ENCODE measurements around the gene PTPN6. TPM values are rescaled to one million over a fixed set of nuclear protein-coding genes. Genes with fewer than 3 reads are reported as not detected.

The PTPN6 gene
- total RNA-seq, 2 experiments from 2014 or later = 37.1 to 116 TPM

DNA sequence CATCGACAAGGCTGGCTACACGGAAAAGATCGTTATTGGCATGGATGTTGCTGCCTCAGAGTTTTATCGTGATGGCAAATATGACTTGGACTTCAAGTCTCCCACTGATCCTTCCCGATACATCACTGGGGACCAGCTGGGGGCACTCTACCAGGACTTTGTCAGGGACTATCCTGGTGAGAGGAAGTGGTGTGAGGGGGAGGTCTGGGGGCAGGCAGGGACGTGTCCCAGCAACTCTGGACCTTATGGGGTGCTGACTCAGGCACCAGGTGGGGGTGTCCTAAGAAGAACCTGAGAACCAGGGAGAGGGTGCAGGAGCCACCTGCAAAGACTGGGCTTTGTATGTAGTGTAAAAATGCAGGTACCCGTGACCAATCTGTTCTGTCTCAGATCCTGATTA, 31.6 kb upstream of the PTPN6 start:
- peak overlapping the region; percentile 30 for H3K4me2 ChIP-seq (ENCODE audit: low read length)
- no peak overlapping the region for H3K4me3 ChIP-seq (ENCODE audit: low read depth, low read length, poor library complexity, severe bottlenecking)
- no peaks in the 10 kb centered on the region for H3K9me3 ChIP-seq (ENCODE audit: low read length)
- POLR2A ChIA-PET = interaction anchor here (0.8 to 1.2 kb wide), 2 partner anchors 12 to 14 kb away, joined by 3 read pairs; no protein-coding TSS in a partner anchor
- BruUV-seq (replicated peaks) = no TSS peak
- H3K36me3 ChIP-seq (ENCODE audit: insufficient read depth, low read length) = peaks cover 5% of the 10 kb centered on the region; the same call in 1 of the 2 replicates
- H3K27ac ChIP-seq (ENCODE audit: low read depth, low read length, poor library complexity, severe bottlenecking) = peak overlapping the region; percentile 40
- DNase-seq (ENCODE audit: low spot score) = no peak
- intact Hi-C loops (cut with micrococcal nuclease; ENCODE audit: unreplicated experiment) = no loop called here
- no peak for TF ChIP-seq EZH2phosphoT487 (IDR thresholded peaks at IDR 0.05; ENCODE audit: borderline replicate concordance, low read depth, low read length)
- TF ChIP-seq, protein P1, sequence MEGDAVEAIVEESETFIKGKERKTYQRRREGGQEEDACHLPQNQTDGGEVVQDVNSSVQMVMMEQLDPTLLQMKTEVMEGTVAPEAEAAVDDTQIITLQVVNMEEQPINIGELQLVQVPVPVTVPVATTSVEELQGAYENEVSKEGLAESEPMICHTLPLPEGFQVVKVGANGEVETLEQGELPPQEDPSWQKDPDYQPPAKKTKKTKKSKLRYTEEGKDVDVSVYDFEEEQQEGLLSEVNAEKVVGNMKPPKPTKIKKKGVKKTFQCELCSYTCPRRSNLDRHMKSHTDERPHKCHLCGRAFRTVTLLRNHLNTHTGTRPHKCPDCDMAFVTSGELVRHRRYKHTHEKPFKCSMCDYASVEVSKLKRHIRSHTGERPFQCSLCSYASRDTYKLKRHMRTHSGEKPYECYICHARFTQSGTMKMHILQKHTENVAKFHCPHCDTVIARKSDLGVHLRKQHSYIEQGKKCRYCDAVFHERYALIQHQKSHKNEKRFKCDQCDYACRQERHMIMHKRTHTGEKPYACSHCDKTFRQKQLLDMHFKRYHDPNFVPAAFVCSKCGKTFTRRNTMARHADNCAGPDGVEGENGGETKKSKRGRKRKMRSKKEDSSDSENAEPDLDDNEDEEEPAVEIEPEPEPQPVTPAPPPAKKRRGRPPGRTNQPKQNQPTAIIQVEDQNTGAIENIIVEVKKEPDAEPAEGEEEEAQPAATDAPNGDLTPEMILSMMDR (conservative IDR thresholded peaks at IDR 0.05; ENCODE audit: low read length) = peak; percentile 65
- no peak overlapping the region for H2AFZ ChIP-seq (ENCODE audit: low read length)
- no peaks in the 10 kb centered on the region for H3K79me2 ChIP-seq (ENCODE audit: insufficient read depth, low read depth, low read length)
- CTCF ChIA-PET (ENCODE audit: unreplicated experiment) = interaction anchor here (1.5 kb wide), 1 partner anchor 67 kb away, joined by 5 read pairs; the partner anchor contains the start of gene USP5
- H3K4me1 ChIP-seq (ENCODE audit: insufficient read depth, low read length, poor library complexity, severe bottlenecking) = peaks cover 69% of the 10 kb centered on the region
- no peaks in the 10 kb centered on the region for H4K20me1 ChIP-seq (ENCODE audit: insufficient read depth, low read length)
- no peaks in the 10 kb centered on the region for H3K9me2 ChIP-seq (ENCODE audit: insufficient read depth, low read length)

DNA sequence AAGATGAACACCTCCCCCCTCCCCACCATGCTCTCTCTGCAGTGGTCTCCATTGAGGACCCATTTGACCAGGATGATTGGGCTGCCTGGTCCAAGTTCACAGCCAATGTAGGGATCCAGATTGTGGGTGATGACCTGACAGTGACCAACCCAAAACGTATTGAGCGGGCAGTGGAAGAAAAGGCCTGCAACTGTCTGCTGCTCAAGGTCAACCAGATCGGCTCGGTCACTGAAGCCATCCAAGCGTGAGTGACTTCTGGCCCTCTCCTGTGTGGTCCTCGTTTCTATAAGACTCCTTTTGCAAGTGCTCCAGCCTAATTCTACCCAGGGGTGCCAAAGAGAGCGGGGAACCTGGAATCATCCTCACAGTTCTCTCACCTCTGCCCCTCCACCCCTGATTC, 29.6 kb upstream of the PTPN6 start:
- peak overlapping the region; percentile 77 for H3K4me2 ChIP-seq (ENCODE audit: low read length)
- H3K27ac ChIP-seq (ENCODE audit: low read depth, low read length, poor library complexity, severe bottlenecking) = peak overlapping the region; percentile 89
- CTCF ChIA-PET (ENCODE audit: unreplicated experiment) = interaction anchor here (1.3 kb wide), 1 partner anchor 48 kb away, joined by 3 read pairs; the partner anchor contains the start of gene SPSB2
- H3K4me1 ChIP-seq (ENCODE audit: insufficient read depth, low read length, poor library complexity, severe bottlenecking) = peaks cover 60% of the 10 kb centered on the region
- BruUV-seq (replicated peaks) = no TSS peak
- H2AFZ ChIP-seq (ENCODE audit: low read length) = no peak overlapping the region
- H3K79me2 ChIP-seq (ENCODE audit: insufficient read depth, low read depth, low read length) = no peaks in the 10 kb centered on the region
- H3K36me3 ChIP-seq (ENCODE audit: insufficient read depth, low read length) = peaks cover 5% of the 10 kb centered on the region; the same call in 1 of the 2 replicates
- H3K9me2 ChIP-seq (ENCODE audit: insufficient read depth, low read length) = no peaks in the 10 kb centered on the region
- H3K4me3 ChIP-seq (ENCODE audit: low read depth, low read length, poor library complexity, severe bottlenecking) = peak overlapping the region; percentile 55
- TF ChIP-seq, protein P1 (conservative IDR thresholded peaks at IDR 0.05; ENCODE audit: low read length) = no peak
- TF ChIP-seq EZH2phosphoT487 (IDR thresholded peaks at IDR 0.05; ENCODE audit: borderline replicate concordance, low read depth, low read length) = no peak
- no peaks in the 10 kb centered on the region for H4K20me1 ChIP-seq (ENCODE audit: insufficient read depth, low read length)
- POLR2A ChIA-PET = interaction anchor here (0.6 to 1.7 kb wide), 11 partner anchors 13 to 351 kb away, joined by 3 to 8 read pairs (median 4); partner anchors contain the start of genes C12orf57, RNU7-1 and SPSB2
- intact Hi-C loops (cut with micrococcal nuclease; ENCODE audit: unreplicated experiment) = no loop called here
- DNase-seq (ENCODE audit: low spot score) = no peak
- no peaks in the 10 kb centered on the region for H3K9me3 ChIP-seq (ENCODE audit: low read length)
